ENCODE data around the gene SCUBE1.

SCUBE1 gene

DNA sequence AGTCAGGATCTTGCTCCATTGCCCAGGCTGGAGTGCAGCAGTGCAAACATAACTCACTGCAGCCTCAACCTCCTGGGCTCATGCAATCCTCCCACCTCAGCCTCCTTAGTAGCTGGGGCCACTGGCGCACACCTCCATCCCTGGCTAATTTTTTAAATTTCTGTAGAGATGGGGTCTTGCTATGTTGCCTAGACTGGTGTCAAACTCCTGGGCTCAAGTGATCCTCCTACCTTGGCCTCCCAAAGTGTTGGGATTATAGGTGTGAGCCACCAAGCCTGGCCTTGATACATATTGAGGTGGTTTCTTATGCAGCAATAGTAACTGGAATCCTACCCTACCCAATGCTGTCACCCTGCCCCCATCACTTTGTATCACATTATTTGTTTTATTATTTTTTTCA is 32.4 kb downstream of the SCUBE1 start:
- TF ChIP-seq MAX (IDR thresholded peaks at IDR 0.05) = no peak
- no peak for TF ChIP-seq USF1 (IDR thresholded peaks at IDR 0.05)

DNA sequence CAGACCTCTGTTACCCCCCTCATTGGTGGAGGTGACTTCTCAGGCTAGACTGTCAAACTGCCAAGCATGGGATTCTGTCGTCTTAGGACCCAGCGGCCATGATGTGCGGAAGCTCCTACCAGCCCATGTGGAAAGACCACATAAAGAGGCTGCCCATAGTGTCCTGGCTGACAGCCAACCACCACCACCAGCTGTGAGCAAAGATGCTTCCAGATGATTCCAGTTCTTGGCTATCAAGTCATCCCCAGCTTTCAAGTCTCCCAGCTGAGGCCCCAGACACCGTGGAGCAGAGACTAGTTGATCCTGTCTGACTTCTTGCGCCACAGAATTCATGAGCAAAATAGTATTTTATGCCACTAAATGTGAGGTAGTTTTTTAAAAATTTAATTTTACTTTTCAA is 32.9 kb downstream of the SCUBE1 start:
- TF ChIP-seq EP300 (IDR thresholded peaks at IDR 0.05; ENCODE audit: borderline replicate concordance) (no peak), YY1 (IDR thresholded peaks at IDR 0.05; ENCODE audit: low read depth) (no peak), TAF1 (IDR thresholded peaks at IDR 0.05; ENCODE audit: low read depth) (no peak), CEBPB (IDR thresholded peaks at IDR 0.05) (no peak), ZBTB7A (IDR thresholded peaks at IDR 0.05; ENCODE audit: low read depth) (no peak), EGR1 (IDR thresholded peaks at IDR 0.05) (no peak), RAD21 (IDR thresholded peaks at IDR 0.05; ENCODE audit: low read depth) (no peak), MAX (IDR thresholded peaks at IDR 0.05) (no peak), FOXM1 (IDR thresholded peaks at IDR 0.05; ENCODE audit: borderline replicate concordance, low read depth) (no peak), TCF12 (IDR thresholded peaks at IDR 0.05; ENCODE audit: low read depth) (no peak), USF1 (IDR thresholded peaks at IDR 0.05) (no peak), CREB1 (IDR thresholded peaks at IDR 0.05; ENCODE audit: low read depth) (no peak), TEAD4 (IDR thresholded peaks at IDR 0.05) (no peak), REST (IDR thresholded peaks at IDR 0.05; ENCODE audit: low read depth) (no peak), NFIC (IDR thresholded peaks at IDR 0.05) (no peak)

DNA sequence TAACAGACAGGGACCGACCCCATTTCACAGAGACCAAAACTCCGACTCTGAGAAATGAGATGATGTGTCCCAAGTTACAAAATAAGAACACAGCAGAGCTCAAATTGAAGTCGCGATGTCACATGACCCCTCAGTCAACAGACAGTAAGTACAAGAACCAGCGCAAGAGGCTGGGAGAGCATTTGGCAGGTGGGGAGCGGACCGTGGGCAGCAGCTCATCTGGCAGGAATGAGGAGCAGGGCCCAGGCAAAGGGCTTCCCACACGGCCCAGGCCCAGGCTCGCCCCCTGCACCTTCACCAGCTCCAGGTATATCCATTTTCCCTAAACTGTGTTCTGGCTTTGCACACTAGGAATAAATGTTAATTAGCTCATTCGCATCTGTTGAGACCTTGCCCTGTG is 34.3 kb downstream of the SCUBE1 start:
- TF ChIP-seq CREB1 (IDR thresholded peaks at IDR 0.05; ENCODE audit: low read depth) = no peak
- TF ChIP-seq EGR1 (IDR thresholded peaks at IDR 0.05) = no peak
- TF ChIP-seq CEBPB (IDR thresholded peaks at IDR 0.05) = no peak

- TF ChIP-seq CEBPB (IDR thresholded peaks at IDR 0.05) (no peak), EGR1 (IDR thresholded peaks at IDR 0.05) (no peak), RAD21 (IDR thresholded peaks at IDR 0.05; ENCODE audit: low read depth) (no peak), EP300 (IDR thresholded peaks at IDR 0.05; ENCODE audit: borderline replicate concordance) (no peak), YY1 (IDR thresholded peaks at IDR 0.05; ENCODE audit: low read depth) (no peak), ZBTB7A (IDR thresholded peaks at IDR 0.05; ENCODE audit: low read depth) (no peak), CREB1 (IDR thresholded peaks at IDR 0.05; ENCODE audit: low read depth) (no peak), USF1 (IDR thresholded peaks at IDR 0.05) (no peak), FOXM1 (IDR thresholded peaks at IDR 0.05; ENCODE audit: borderline replicate concordance, low read depth) (no peak), NFIC (IDR thresholded peaks at IDR 0.05) (no peak), TCF12 (IDR thresholded peaks at IDR 0.05; ENCODE audit: low read depth) (no peak), MAX (IDR thresholded peaks at IDR 0.05) (no peak), TEAD4 (IDR thresholded peaks at IDR 0.05) (no peak), TAF1 (IDR thresholded peaks at IDR 0.05; ENCODE audit: low read depth) (no peak), REST (IDR thresholded peaks at IDR 0.05; ENCODE audit: low read depth) (no peak)
These were observed 34.9 kb downstream of the SCUBE1 start for GRCh38 chr22:43308060-43308830.

- TF ChIP-seq USF1 (IDR thresholded peaks at IDR 0.05) = no peak
These were observed 37.4 kb downstream of the SCUBE1 start for GRCh38 chr22:43305806-43306205.
